WI38 (cell line): ENCODE measurements around the gene CCKAR.
"Not testable (repeated sequence)": the region's sequence is repeated elsewhere in the genome, so short reads cannot be mapped to it uniquely, and the experiment has no call there.

ENCODE experiments used
- H3K4me3 ChIP-seq: 2 replicates; pipeline ENCODE4 v1.5.1; 2011; ENCODE audit warnings: low read depth, mild to moderate bottlenecking, control low read depth, low read length
- TF ChIP-seq, protein P1 (sequence below): IDR thresholded peaks from 2 replicates; pipeline ENCODE4 v1.5.1; 2012; ENCODE audit warnings: low read depth, mild to moderate bottlenecking, control low read depth, low read length

The CCKAR gene

DNA sequence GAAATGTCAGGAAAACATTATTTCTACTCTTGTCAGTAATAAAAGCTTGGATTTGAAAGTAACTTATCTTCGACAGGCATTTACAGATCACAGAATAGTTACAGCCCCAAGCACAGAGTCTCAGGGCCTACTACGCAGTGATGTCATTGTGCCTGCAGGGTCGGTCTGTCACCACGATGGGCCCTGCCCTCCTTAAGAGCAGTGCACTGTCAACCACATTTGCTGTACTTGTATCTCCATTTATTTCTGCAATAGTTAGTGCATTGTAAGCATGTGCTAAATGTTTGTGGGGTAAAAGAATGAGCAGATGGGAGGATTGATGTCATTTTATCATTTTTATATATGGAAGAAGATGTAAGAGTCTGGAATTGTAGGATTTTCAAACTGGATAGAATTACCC is 13.6 kb upstream of the CCKAR start:
- TF ChIP-seq, protein P1, sequence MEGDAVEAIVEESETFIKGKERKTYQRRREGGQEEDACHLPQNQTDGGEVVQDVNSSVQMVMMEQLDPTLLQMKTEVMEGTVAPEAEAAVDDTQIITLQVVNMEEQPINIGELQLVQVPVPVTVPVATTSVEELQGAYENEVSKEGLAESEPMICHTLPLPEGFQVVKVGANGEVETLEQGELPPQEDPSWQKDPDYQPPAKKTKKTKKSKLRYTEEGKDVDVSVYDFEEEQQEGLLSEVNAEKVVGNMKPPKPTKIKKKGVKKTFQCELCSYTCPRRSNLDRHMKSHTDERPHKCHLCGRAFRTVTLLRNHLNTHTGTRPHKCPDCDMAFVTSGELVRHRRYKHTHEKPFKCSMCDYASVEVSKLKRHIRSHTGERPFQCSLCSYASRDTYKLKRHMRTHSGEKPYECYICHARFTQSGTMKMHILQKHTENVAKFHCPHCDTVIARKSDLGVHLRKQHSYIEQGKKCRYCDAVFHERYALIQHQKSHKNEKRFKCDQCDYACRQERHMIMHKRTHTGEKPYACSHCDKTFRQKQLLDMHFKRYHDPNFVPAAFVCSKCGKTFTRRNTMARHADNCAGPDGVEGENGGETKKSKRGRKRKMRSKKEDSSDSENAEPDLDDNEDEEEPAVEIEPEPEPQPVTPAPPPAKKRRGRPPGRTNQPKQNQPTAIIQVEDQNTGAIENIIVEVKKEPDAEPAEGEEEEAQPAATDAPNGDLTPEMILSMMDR: no peak
- H3K4me3 ChIP-seq: no peak overlapping the region

DNA sequence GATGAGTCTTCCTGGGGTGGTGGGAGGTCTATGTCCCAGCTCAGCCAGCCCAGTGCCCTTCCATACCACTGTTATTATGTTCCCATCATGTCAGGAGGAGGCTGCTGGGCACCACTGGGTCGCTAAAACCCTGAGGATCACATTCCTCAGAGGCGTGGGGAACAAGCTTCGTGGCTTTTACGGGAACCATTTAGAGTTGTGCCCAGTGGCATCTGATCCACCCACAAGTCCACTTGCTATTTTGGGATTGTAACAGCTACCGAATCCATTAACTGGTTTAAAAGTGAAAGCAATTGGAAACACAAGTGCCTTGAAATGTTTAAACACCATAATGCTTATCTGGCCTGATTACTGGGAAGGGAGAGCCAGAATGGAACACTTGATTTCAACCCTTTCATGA is 13.1 kb upstream of the CCKAR start:
- no peak overlapping the region for H3K4me3 ChIP-seq
- TF ChIP-seq, protein P1: no peak

DNA sequence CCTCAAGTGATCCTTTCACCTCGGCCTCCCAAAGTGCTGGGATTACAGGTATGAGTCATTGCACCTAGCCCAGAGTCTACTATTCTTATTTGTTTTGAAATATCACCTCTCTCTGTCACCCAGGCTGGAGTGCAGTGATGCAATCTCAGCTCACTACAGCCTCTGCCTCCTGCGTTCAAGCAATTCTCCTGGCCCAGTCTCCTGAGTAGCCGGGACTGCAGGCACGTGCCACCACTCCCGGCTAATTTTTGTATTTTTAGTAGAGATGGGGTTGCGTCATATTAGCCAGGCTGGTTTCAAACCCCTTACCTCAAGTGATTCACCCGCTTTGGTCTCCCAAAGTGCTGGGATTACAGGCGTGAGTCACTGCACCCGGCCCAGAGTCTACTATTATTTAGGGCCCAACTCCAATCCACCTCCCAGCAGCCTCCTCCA is 10.3 kb upstream of the CCKAR start:
- H3K4me3 ChIP-seq: not testable (repeated sequence)

DNA sequence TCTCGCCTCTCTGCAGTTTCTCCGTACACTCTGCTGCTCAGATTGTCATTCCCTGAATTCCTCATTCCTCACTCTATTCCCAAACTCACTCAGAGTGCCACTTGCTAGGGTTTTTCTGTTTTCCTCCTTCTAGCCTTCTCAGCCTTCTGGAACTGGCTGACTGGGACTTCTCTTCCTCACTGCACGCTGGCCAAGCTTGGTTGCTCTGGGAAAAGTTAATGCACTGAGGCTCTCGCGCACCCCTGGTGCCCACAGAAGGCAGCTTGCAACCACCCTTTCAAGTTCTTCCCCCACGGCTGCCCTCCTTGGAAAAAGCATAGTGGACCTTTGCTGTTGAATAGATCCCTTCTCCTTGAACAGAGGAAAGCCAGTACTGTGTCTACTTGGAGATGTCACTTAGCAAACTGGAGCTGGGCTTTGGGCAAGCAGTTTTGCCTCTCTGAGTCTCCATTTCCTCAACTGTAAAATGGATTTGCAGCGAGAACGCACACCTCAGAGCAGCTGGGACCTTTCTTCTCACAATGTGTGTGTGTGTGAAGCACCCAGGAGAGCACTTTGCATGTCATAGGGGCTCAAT is 6.0 kb upstream of the CCKAR start:
- H3K4me3 ChIP-seq: no peak overlapping the region
- TF ChIP-seq, protein P1: no peak

DNA sequence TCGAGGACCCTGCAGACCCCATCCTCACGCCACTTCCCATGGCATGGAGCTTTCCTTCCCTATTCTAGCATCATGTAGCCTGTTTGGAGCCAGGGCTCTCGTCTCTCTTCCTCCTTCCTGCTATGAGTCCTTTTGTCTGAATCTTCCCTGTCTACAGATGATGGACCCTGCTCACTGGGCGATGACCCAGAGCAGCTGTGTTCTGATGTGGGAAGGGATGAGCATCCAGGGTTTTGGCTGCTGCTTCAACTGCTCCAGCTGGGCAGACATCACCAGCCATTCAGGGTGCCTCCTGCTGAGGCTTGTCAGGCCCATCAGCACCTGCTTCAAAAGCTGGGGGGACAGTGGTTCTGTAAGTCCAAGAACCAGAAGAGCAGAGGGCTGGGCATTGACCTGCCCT is 3.2 kb upstream of the CCKAR start:
- H3K4me3 ChIP-seq: no peak overlapping the region
- TF ChIP-seq, protein P1: no peak

DNA sequence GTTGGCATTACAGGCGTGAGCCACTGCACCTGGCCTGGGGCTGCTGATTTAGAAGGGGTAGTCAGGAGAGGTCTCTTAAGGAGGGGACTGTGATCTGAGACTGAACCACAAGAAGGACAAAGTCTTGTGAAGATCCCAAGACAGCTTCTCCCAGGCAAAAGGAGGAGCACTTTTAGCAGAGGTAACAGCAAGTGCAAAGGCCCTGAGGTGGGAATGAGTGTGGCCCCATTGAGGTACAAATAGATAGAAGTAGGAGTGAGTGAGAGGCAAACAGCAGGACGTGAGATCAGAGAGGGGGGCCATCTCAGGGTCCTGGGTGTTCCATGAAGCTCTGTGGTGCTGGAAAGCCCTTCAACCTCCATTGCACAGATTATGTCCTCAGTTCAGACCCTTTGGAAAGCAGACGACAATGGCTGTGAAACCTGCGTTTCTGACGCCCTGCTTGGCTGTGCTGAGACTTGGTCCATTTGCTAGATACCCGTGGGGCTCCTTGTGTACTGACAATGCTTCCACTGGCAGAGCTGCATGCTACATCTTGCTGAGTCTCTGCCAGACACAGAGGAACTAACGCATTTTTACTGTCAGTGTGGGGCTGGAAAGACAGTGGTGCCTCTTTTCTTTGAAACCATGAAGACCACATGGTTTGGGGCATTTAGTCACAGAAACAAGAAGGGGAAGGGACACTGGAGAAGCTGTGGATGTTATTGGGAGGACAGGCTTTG is 1.3 kb upstream of the CCKAR start:
- H3K4me3 ChIP-seq: no peak overlapping the region
- TF ChIP-seq, protein P1: no peak

DNA sequence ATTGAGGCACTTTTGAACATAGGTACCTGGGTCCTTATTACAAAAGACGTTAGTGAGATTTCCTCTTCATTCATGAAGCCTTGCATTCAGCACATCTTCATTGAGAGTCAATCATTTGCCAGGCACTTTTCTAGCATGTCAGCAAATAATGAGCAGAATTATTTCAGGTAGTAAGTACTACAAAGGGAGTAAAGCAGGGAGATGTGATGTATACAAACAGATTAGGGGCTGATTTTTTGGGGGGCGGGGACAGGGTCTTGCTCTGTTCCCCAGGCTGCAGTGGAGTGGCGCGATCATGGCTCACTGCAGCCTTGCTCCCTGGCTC is 638 bp upstream of the CCKAR start:
- TF ChIP-seq, protein P1: no peak
- no peak overlapping the region for H3K4me3 ChIP-seq
